NCI-H524 (cell line): ENCODE data around the gene MLC1.

Experiments
- DNase-seq, 2 experiments: peaks; one replicate each; lab custom pipeline; 2025; lab: John Stamatoyannopoulos, UW

MLC1 gene

DNA sequence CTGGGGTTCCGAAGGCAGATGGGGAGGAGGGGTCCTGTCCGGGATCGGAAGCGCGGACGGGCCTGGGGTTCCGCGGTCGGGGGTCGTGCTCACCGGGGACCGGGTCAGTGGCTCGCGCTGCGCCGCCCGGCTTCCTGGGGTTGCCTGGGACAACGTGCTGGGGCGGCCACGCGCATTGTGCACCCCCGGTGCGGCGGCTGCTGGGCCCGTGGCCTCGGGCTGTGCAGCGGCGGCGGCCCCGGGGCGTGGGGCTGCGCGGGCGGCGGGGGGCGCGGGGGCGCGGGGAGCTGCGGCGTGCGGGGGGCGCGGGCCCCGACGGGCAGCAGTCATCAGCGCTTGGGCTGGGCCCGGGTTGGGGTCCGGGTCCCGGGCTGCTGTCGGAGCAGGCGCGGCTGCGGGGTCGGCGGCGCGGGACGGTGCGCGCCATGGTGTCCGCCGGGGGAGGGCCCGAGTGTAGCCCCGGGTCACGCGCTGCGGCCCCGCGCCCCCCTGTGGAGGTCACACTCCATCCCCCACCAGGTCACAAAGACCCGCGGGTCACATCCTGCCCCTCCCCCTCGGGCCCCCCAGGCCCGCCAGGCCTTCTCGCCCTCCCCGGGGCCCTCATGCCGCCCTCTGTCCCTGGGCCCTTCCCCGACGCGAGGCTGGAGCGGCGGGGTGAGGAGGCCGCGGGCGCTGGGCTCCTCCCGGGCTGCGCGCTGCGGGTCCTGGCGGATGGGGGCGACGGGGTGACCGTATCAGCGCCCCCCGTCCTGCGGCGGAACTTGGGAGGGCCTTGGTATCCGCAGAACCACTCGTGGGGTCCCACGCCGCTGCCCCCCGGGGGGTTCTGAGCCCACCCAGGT, 26.9 kb downstream of the MLC1 start, which contains the start of gene TTLL8:
Gene TTLL8, minus strand, starts transcription at position 238 of the 845 bp plus-strand sequence.
- DNase-seq: no peak

DNA sequence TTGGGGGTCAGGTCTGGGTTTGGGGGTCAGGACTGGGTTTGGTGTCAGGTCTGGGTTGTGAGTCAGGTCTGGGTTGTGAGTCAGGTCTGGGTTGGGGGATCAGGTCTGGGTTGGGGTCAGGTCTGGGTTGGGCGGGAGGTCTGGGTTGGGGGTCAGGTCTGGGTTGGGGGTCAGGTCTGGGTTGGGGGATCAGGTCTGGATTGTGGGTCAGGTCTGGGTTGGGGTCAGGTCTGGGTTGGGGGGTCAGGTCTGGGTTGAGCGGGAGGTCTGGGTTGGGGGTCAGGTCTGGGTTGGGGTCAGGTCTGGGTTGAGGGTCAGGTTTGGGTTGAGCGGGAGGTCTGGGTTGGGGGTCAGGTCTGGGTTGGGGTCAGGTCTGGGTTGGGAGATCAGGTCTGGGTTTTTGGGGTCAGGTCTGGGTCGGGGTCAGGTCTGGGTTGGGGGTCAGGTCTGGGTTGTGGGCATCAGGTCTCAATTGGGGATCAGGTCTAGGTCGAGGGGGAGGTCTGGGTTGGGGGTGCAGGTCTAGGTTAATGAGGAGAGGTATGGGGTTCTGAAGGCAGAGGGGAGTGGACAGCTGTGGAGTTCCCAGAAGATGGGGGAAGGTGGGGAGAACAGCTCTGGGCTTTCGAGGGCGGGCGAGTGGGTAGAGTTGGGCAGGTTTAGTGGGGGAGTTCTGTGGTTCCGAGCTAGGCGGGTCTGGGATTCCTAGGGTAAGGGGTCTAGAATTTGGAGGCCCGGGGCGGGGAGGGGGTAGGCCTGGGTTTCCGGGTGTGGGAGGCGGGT, 27.8 kb downstream of the MLC1 start:
- no peak for DNase-seq

GRCh38 chr22:50056214-50056972, 28.8 kb downstream of the MLC1 start:
- no peak for DNase-seq

GRCh38 chr22:50053861-50054260, 31.4 kb downstream of the MLC1 start:
- no peak for DNase-seq

GRCh38 chr22:50051930-50052329, 33.3 kb downstream of the MLC1 start:
- DNase-seq: no peak

DNA sequence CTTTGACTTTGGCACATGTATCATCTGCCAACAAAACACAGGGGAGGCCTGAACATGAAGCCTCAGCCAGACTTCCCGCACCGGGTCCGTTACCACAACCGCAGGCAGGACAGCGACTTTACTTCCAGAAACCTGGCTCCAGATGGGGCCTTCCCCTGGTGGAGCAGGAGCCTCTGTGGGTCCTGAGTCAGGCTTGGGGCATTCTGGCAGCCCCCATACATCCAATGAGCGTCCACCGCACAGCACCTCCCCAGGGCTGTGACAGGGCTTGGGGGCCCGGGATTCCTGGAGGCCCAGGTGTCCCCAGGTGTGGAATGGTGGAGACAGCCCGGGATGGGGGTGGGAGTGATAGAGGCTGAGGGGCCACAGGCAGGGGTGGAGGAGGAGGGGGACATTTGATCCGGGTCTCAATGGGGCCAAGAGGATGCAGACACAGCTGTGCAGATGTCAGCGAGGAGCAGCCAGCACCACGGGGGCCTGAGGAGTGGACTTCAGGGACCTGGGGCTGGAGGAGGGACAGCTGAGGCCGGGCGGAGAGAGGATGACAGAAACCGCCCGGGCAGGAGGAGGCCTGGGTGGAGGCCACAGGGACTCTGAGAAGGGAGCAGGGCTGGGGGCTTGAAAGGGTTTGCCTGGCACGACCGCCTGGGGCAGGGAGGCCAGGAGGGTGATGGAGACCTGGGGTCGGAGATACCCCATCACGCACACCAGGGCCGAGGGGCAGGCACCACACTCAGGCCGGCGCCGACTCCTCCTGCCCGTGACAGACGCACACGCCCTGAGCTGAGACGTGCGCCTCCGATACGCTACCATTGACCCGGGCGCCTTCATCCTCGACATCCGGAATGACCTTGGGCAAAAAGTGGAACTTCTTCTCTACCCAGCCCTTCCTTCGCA, 35.7 kb downstream of the MLC1 start:
- DNase-seq: no peak

DNA sequence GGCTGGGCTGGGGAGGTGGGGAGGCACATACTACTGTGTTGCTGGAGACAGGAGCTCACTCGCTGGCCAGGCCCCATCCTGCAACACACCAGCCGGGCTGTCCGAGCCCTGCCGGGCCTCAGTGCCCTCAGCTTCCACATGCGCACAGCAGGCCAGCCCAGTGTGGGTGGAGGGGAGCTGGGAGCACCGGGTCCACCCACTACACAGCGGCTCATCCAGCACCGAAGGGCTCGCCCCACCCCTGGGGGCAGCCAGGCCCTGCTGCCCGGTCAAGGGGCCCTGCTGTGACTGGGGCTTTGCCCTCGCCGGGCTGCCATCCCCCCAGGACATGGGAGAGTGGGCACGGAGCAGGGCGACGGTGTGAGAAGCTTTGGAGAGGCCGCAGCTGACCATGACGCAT, 36.4 kb downstream of the MLC1 start:
- DNase-seq: no peak

DNA sequence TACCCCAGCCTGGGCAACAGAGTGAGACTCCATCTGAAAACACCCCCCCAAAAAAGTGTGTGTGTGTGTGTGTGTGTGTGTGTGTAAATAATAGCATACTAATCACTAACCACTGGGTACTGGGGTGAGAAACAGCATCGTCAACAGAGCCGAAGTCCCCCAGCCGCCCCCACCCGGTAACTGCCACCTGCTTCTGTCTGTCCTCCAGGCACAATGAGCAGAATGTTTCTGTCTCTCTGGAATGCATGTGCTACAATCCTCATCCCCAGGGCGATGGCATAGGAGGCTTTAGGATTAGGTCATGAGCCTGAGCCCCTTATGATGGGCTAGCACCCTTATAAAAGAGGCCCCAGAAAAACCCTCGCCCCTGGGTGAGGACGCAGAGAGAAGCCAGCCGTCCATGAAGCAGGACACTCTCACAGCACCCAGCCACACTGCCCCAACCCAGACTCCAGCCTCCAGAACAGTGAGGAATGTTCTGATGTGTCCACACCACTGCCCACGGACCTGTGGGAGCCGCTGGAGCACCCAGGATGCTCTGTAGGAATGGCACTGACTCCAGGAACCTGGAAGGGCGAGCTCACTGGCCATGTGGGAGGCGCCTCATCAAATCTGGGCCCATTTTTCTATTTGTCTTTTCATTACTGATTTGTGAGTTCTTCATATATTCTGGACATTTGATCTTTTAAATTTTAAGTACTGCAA, 37.0 kb downstream of the MLC1 start:
- DNase-seq: no peak

DNA sequence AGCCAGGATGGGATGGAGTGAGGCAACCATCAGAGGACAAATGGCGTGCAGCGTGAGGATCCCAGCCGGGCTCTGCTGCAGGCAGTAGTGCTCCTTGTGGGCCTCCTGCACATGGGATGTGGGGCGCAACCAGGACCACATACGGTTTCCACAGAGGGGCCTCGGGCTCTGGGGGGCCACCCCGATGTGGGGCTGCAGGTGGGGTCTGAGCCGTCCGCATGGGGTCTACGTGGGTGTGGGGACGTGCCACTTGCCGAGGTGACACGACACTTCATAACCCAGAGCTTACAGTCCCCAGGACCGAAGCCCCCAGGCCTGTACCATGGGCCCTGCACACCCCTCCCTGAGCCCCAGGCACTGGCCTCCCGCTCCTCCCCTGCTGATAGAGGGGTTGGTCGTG, 37.9 kb downstream of the MLC1 start:
- no peak for DNase-seq

- no peak for DNase-seq
These were observed 38.6 kb downstream of the MLC1 start for GRCh38 chr22:50046481-50047245.

GRCh38 chr22:50046019-50046415, 39.2 kb downstream of the MLC1 start:
- no peak for DNase-seq

GRCh38 chr22:50045211-50046018, 39.8 kb downstream of the MLC1 start:
- DNase-seq: no peak

GRCh38 chr22:50044485-50045118, 40.6 kb downstream of the MLC1 start:
- no peak for DNase-seq

DNA sequence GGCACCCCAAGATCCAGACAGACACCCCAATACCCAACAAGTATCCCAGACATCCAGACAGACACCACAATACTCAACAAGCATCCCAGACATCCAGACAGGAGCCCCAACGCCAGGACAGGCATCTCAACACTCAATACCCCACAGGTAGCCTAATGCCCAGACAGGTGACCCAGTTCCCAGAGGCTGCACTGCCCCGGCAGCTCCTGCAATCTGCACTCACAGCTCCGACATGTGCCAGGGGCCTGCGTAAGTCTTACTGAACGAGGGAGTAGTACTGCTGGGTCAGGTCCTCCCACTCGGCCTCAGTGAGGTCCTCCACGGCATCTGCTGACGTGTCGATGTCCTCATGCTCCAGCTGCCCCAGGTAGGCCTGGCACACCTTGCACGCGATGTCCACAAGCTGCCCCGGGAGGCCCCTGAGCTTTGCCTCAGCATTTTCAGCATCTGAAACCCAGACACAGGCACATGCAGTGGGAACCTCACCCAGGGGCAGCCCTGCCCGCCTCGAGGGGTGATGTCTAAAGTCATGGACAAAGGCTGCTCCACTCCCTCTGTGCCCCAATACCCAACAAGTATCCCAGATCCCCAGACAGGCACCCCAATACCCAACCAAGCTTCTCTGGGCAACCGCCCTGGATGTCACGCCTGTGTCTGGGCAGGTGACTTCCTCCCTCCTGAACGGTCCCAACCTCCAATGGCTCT, 43.7 kb downstream of the MLC1 start:
- DNase-seq: no peak

DNA sequence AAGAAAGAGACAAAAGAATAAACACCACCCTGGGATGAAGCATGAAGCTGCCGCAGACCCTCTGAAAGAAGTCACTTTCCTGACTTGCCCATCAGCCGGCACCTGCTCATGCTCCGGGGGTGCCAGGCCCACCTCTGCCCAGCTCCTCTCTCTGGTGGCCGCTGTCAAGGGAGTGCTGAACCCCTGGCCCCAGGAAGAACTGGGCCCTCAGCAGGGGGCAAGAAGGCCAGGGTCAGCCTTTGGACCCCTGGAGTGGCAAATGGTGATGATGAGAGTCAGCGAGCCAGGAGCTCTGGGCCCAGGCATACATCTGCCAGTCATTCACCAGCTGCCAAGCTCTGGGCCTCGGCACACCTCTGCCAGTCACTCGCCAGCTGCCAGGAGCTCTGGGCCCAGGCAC, 44.5 kb downstream of the MLC1 start:
- no peak for DNase-seq

DNA sequence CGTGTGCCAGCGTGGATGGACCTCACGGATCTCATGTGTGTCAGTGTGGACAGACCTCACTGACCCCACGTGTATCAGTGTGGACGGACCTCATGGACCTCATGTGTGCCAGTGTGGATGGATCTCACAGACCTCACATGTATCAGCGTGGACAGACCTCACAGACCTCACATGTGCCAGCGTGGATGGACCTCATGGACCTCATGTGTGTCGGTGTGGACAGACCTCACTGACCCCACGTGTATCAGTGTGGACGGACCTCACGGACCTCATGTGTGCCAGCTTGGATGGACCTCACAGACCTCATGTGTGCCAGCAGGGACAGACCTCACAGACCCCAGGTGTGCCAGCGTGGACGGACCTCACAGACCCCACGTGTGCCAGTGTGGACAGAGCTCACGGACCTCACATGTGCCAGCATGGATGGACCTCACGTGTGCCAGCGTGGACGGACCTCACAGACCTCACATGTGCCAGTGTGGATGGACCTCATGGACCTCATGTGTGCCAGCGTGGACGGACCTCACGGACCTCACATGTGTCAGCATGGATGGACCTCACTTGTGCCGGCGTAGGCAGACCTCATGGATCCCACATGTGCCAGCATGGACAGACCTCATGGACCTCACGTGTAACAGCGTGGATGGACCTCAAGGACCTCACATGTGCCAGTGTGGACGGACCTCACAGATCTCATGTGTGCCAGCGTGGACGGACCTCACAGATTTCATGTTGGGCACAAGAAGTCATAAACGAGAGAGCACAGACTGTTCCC, 45.4 kb downstream of the MLC1 start:
- no peak for DNase-seq
